ENCODE measurements around the gene QDPR. TPM values are rescaled to one million over a fixed set of nuclear protein-coding genes. Genes with fewer than 3 reads are reported as not detected.
A peak's percentile ranks its signal among the peaks of the same experiment; 100 is the strongest.

QDPR gene
- total RNA-seq, 2 donors from 2014 or later, result 7.3 to 13.8 TPM

DNA sequence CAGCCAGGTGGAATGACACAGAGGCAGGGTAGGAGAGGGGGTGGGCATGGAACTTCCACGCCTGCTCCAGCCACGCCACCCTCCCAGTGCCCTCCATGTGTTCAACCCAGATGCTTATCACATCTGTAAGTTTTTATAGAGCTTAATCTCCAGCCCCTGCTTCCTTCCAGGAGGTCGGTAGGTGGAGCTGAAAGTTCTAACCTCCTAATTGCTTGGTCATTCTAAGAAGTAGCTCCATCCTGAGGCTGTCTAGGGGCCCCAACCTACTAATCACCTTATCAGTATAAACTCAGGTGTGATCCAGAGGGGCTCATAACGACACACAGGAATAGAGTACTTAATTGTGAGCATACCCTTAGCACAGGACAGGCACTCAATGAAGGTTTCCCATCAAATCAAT, 18.3 kb downstream of the QDPR start:
- peaks cover 20% of the 10 kb centered on the region for H3K4me1 ChIP-seq
- intact Hi-C loops (cut with DNase I), result no loop called here
- H3K9me3 ChIP-seq, result no peaks in the 10 kb centered on the region
- TF ChIP-seq, protein P1, sequence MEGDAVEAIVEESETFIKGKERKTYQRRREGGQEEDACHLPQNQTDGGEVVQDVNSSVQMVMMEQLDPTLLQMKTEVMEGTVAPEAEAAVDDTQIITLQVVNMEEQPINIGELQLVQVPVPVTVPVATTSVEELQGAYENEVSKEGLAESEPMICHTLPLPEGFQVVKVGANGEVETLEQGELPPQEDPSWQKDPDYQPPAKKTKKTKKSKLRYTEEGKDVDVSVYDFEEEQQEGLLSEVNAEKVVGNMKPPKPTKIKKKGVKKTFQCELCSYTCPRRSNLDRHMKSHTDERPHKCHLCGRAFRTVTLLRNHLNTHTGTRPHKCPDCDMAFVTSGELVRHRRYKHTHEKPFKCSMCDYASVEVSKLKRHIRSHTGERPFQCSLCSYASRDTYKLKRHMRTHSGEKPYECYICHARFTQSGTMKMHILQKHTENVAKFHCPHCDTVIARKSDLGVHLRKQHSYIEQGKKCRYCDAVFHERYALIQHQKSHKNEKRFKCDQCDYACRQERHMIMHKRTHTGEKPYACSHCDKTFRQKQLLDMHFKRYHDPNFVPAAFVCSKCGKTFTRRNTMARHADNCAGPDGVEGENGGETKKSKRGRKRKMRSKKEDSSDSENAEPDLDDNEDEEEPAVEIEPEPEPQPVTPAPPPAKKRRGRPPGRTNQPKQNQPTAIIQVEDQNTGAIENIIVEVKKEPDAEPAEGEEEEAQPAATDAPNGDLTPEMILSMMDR (IDR thresholded peaks at IDR 0.05), result no peak
- TF ChIP-seq POLR2A (IDR thresholded peaks at IDR 0.05), result no peak
- no peak overlapping the region for H3K4me3 ChIP-seq
- ATAC-seq (no peak), DNase-seq (no peak)
- H3K27me3 ChIP-seq, result no peaks in the 10 kb centered on the region
- no peak overlapping the region for H3K27ac ChIP-seq
- WGBS, 2 donors, result 84 to 94% methylated on average over 4 of the region's 4 CpGs
- peaks cover 0 to 1% of the 10 kb centered on the region in 2 donors for H3K36me3 ChIP-seq (replicated peaks in 1 of 2; ENCODE audit: insufficient read depth in 1 of 2, low read depth in 2 of 2)

DNA sequence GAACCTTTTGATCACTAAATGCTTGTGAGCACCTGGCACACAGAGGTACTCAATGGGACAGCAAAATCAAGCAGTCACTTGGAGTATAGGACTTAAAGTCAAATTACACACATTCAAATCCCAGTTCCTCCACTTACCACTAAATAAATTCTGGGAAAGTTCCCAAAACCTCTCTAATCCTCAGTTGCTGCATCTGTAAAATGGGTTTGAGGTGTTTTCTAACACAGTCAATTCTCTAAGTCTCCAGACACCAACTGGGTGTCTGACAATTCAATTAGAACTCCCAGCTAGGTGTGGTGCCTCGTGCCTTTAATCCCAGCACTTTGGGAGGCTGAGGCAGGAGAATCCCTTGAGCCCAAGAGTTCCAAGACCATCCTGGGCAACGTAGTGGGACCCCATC, 19.0 kb downstream of the QDPR start:
- Histone ChIP-seq H3K27me3 (no peaks in the 10 kb centered on the region), H3K4me1 (peaks cover 20% of the 10 kb centered on the region), H3K4me3 (no peak overlapping the region), H3K36me3 (replicated peaks in 1 of 2; ENCODE audit: insufficient read depth in 1 of 2, low read depth in 2 of 2) (peaks cover 0 to under 1% of the 10 kb centered on the region in 2 donors), H3K27ac (no peak overlapping the region), H3K9me3 (no peaks in the 10 kb centered on the region)
- DNase-seq, result no peak
- TF ChIP-seq POLR2A (IDR thresholded peaks at IDR 0.05), result no peak
- TF ChIP-seq, protein P1 (IDR thresholded peaks at IDR 0.05), result no peak
- no peak for ATAC-seq
- intact Hi-C loops (cut with DNase I), result no loop called here
- WGBS, 2 donors, result 94 to 100% methylated on average over 2 of the region's 2 CpGs

DNA sequence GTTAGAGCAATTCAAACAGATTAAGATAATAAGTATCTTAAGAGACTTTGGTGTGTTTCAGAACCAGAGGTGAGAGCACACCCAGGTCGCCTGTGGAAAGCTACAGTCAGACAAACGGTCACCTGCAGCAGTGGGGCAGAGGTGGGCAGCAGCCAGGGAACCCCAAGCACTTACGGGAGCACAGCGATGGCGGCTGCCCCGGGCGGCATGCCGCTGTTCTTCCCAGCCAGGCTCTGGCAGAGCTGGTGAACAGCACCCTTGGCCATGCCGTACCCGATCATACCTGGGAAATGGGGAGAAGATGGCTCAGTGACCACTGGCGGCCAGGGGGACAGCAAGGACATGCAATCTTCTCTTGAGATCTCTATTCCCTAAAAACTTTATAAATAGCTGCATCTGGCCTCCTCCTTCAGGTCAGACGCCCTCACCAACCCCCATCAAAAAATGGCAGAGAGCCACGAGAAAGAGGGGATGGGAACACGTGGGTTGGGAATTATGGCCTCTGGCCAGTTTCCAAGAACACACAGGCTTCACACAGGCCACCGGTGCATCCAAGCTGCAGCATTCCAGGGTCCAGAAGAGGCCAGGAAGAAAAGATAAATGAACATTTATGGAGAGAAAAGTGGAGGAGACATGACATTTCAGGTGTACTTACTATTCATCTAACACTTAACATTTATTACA, 19.7 kb downstream of the QDPR start:
- H3K4me1 ChIP-seq, result peaks cover 20% of the 10 kb centered on the region
- WGBS, 2 donors, result 83% methylated on average over 14 to 15 of the region's 15 CpGs
- ATAC-seq, result no peak
- intact Hi-C loops (cut with DNase I), result no loop called here
- H3K9me3 ChIP-seq, result no peaks in the 10 kb centered on the region
- H3K27ac ChIP-seq, result no peak overlapping the region
- no peak overlapping the region for H3K4me3 ChIP-seq
- H3K27me3 ChIP-seq, result no peaks in the 10 kb centered on the region
- H3K36me3 ChIP-seq (replicated peaks in 1 of 2; ENCODE audit: insufficient read depth in 1 of 2, low read depth in 2 of 2), result no peaks in the 10 kb centered on the region
- peak in 2 of 4 donors; percentile 8 to 29 for DNase-seq
- no peak for TF ChIP-seq POLR2A (IDR thresholded peaks at IDR 0.05)
- TF ChIP-seq, protein P1 (IDR thresholded peaks at IDR 0.05), result no peak

DNA sequence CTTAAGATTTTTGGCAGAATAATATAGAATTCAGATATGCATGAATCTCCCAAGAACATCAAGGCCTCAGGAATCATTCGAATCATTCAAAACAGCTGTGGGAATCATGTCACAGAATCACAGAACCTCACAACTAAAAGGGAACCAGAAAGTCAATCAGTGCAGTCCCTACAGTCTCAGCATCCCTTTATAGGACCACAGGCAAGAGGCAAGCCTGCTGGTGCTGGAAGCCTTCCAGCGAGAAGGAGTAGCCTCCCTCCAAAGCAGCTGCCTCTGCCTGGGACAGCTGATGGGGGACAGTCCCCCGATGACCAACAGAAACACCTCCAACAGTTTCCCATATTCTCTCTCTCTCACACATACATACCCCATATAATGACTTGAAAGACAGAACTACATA, 20.7 kb downstream of the QDPR start:
- no peak for DNase-seq
- no peaks in the 10 kb centered on the region for H3K27me3 ChIP-seq
- H3K4me1 ChIP-seq, result peaks cover 20% of the 10 kb centered on the region
- H3K4me3 ChIP-seq, result no peak overlapping the region
- intact Hi-C loops (cut with DNase I), result no loop called here
- peaks cover 0 to 5% of the 10 kb centered on the region in 2 donors for H3K36me3 ChIP-seq (replicated peaks in 1 of 2; ENCODE audit: insufficient read depth in 1 of 2, low read depth in 2 of 2)
- no peaks in the 10 kb centered on the region for H3K9me3 ChIP-seq
- TF ChIP-seq POLR2A (IDR thresholded peaks at IDR 0.05), result no peak
- TF ChIP-seq, protein P1 (IDR thresholded peaks at IDR 0.05), result no peak
- no peak for ATAC-seq
- 67 to 78% methylated on average over 3 of the region's 3 CpGs for WGBS, 2 donors
- peak overlapping the region in 2 of 4 donors; percentile 51 to 63 for H3K27ac ChIP-seq

DNA sequence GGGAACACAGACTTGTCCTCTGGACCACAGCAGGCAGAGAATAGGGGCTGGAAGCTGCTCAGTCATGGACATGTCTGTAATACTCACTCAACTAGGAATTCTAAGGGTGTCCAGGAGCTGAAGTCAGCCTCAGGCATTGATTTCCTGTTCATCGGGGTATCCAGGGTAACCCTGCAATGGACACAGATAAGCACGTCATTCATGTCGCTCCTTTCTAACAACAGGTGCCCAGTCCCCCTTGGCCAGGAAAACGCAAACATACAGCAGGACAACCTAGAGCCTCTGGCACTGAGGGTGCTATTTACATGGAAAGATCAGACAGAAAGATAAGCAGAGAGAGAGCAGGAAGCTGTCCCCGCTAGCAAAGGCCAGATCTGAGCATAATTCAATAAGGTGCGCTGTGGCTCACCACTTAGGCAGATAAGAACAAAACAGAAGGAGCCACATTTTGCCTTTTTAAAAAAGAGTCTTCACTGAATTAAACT, 21.3 kb downstream of the QDPR start:
- no peaks in the 10 kb centered on the region for H3K27me3 ChIP-seq
- H3K4me3 ChIP-seq, result no peak overlapping the region
- TF ChIP-seq POLR2A (IDR thresholded peaks at IDR 0.05), result no peak
- TF ChIP-seq, protein P1 (IDR thresholded peaks at IDR 0.05), result no peak
- ATAC-seq (peak; percentile 95), DNase-seq (peak; percentile 54 to 83 (median 60))
- H3K36me3 ChIP-seq (replicated peaks in 1 of 2; ENCODE audit: insufficient read depth in 1 of 2, low read depth in 2 of 2), result peaks cover 0 to 6% of the 10 kb centered on the region in 2 donors
- no peaks in the 10 kb centered on the region for H3K9me3 ChIP-seq
- peaks cover 20% of the 10 kb centered on the region for H3K4me1 ChIP-seq
- intact Hi-C loops (cut with DNase I), result no loop called here
- H3K27ac ChIP-seq, result peak overlapping the region in 3 of 4 donors; percentile 17 to 63 (median 51)
- 8 to 16% methylated on average over 6 of the region's 6 CpGs for WGBS, 2 donors
